ENCODE measurements around the gene ZFP62. TPM values are rescaled to one million over a fixed set of nuclear protein-coding genes. Genes with fewer than 3 reads are reported as not detected.

Gene ZFP62
- total and polyA plus RNA-seq, 2 of the 4 experiments (the other 2 are of a cell fraction): 8.2 to 20.3 TPM

GRCh38 chr5:180811623-180812124 is 49.4 kb downstream of the ZFP62 start:
- POLR2A ChIA-PET (ENCODE audit: unreplicated experiment): no interaction called here
- peaks cover 10% of the 10 kb centered on the region for H3K4me1 ChIP-seq (ENCODE audit: control insufficient read depth, insufficient read depth, low read length)

More at GRCh38 chr5:180811623-180812124, 49.4 kb downstream of the ZFP62 start:
- no peak for DNase-seq
- ATAC-seq (ENCODE audit: low read depth): no peak
- Histone ChIP-seq H2BK5ac (ENCODE audit: low read depth, low read length, poor library complexity, severe bottlenecking) (no peak overlapping the region), H3K18ac (ENCODE audit: low read depth, low read length) (no peak overlapping the region), H2AK5ac (ENCODE audit: low read depth, low read length) (peak overlapping the region; percentile 37; the same call in 1 of the 2 replicates), H3K9me3 (ENCODE audit: control insufficient read depth, insufficient read depth, low read length) (no peaks in the 10 kb centered on the region), H2AK9ac (replicated peaks; ENCODE audit: low read depth, low read length, poor library complexity) (peak overlapping the region; percentile 39), H3K27me3 (ENCODE audit: control insufficient read depth, insufficient read depth, low read length) (no peaks in the 10 kb centered on the region), H3K36me3 (ENCODE audit: control insufficient read depth, insufficient read depth, low read length) (peaks cover 2% of the 10 kb centered on the region; the same call in 1 of the 2 replicates), H3K27ac (ENCODE audit: insufficient read depth, low read length) (no peak overlapping the region), H2BK120ac (ENCODE audit: low read depth, low read length) (no peak overlapping the region), H2BK15ac (ENCODE audit: low read depth, low read length) (no peak overlapping the region), H3K9me1 (ENCODE audit: insufficient read depth, low read length) (peaks cover 15% of the 10 kb centered on the region), H3K4ac (ENCODE audit: low read depth, low read length) (no peak overlapping the region), H2BK20ac (ENCODE audit: low read depth, low read length) (no peak overlapping the region), H3K9ac (ENCODE audit: low read depth, low read length) (no peak overlapping the region), H3K23ac (ENCODE audit: low read depth, low read length) (no peak overlapping the region), H3K4me3 (ENCODE audit: insufficient read depth, low read depth, low read length) (no peak overlapping the region), H3K4me2 (ENCODE audit: low read depth, low read length) (no peak overlapping the region), H4K20me1 (ENCODE audit: insufficient read depth, low read length) (no peaks in the 10 kb centered on the region), H3K14ac (replicated peaks; ENCODE audit: low read depth, low read length) (no peak overlapping the region), H3K79me1 (ENCODE audit: low read depth in 1 of 2, low read length in 2 of 2) (peaks cover 26 to 41% of the 10 kb centered on the region in 2 experiments), H4K8ac (ENCODE audit: low read depth in 2 of 2, low read length in 2 of 2) (peak overlapping the region; percentile 94 to 98; a peak in 3 of 4 replicates), H3K56ac (ENCODE audit: extremely low read depth, insufficient read depth, low read length) (no peak overlapping the region), H4K5ac (ENCODE audit: low read depth, low read length) (peak overlapping the region; percentile 27; the same call in 1 of the 2 replicates), H2AFZ (replicated peaks; ENCODE audit: low read length, poor library complexity) (peak overlapping the region; percentile 25), H4K91ac (ENCODE audit: insufficient read depth, low read depth, low read length) (no peak overlapping the region)
- in situ Hi-C loops (cut with MboI; ENCODE audit: low sequenced_read_pairs) (no loop called here), dilution Hi-C loops (cut with HindIII; ENCODE audit: low sequenced_read_pairs, unreplicated experiment) (no loop called here), intact Hi-C loops (cut with micrococcal nuclease) (no loop called here)
- 79% methylated on average over 5 of the region's 10 CpGs; no CpG with 5 or more reads in 1 of the 2 experiments for WGBS, 2 experiments (ENCODE audit: extremely low coverage in 2 of 2, insufficient read length in 1 of 2)
- CTCF ChIA-PET: no interaction called here
- BruUV-seq (replicated peaks): no TSS peak
- TF ChIP-seq RFX5 (IDR thresholded peaks at IDR 0.05; ENCODE audit: low read depth, low read length): no peak
- no peak for TF ChIP-seq USF2 (IDR thresholded peaks at IDR 0.05; ENCODE audit: low read depth, low read length)
- TF ChIP-seq ELK1 (IDR thresholded peaks at IDR 0.05; ENCODE audit: borderline replicate concordance, low read depth, low read length): no peak
- TF ChIP-seq CTCF (conservative IDR thresholded peaks at IDR 0.05; ENCODE audit: low read depth, low read length): no peak
- no peak for TF ChIP-seq CEBPB (IDR thresholded peaks at IDR 0.05; ENCODE audit: low read depth, low read length)
- no peak for TF ChIP-seq RCOR1 (IDR thresholded peaks at IDR 0.05; ENCODE audit: insufficient replicate concordance, low read length)
- no peak for TF ChIP-seq MAFK (IDR thresholded peaks at IDR 0.05; ENCODE audit: low read depth, low read length)
- no peak for TF ChIP-seq BHLHE40 (IDR thresholded peaks at IDR 0.05; ENCODE audit: low read depth, low read length)
- no peak for TF ChIP-seq NFE2L2 (IDR thresholded peaks at IDR 0.05; ENCODE audit: low read depth, low read length)
- no peak for TF ChIP-seq CHD1 (IDR thresholded peaks at IDR 0.05; ENCODE audit: low read depth, low read length)
- TF ChIP-seq RAD21 (IDR thresholded peaks at IDR 0.05; ENCODE audit: low read length): no peak
- no peak for TF ChIP-seq MAZ (IDR thresholded peaks at IDR 0.05; ENCODE audit: borderline replicate concordance, low read depth, low read length)
- TF ChIP-seq POLR2A (IDR thresholded peaks at IDR 0.05; ENCODE audit: low read depth, low read length): no peak
- TF ChIP-seq FOS (IDR thresholded peaks at IDR 0.05; ENCODE audit: low read depth, low read length): no peak
- no peak for TF ChIP-seq SMC3 (IDR thresholded peaks at IDR 0.05; ENCODE audit: low read depth, low read length)

Measured in IMR-90 (cell line).